ENCODE data around the gene BRAF. TPM values are rescaled to one million over a fixed set of nuclear protein-coding genes. Genes with fewer than 3 reads are reported as not detected.

BRAF gene
- total RNA-seq, 4 donors from 2014 or later: 37.1 to 56.9 (median 45.3) TPM

- TF ChIP-seq, protein P1, sequence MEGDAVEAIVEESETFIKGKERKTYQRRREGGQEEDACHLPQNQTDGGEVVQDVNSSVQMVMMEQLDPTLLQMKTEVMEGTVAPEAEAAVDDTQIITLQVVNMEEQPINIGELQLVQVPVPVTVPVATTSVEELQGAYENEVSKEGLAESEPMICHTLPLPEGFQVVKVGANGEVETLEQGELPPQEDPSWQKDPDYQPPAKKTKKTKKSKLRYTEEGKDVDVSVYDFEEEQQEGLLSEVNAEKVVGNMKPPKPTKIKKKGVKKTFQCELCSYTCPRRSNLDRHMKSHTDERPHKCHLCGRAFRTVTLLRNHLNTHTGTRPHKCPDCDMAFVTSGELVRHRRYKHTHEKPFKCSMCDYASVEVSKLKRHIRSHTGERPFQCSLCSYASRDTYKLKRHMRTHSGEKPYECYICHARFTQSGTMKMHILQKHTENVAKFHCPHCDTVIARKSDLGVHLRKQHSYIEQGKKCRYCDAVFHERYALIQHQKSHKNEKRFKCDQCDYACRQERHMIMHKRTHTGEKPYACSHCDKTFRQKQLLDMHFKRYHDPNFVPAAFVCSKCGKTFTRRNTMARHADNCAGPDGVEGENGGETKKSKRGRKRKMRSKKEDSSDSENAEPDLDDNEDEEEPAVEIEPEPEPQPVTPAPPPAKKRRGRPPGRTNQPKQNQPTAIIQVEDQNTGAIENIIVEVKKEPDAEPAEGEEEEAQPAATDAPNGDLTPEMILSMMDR (IDR thresholded peaks at IDR 0.05; ENCODE audit: low read depth): no peak
Measured at GRCh38 chr7:140898786-140899536, 25.8 kb downstream of the BRAF start.

DNA sequence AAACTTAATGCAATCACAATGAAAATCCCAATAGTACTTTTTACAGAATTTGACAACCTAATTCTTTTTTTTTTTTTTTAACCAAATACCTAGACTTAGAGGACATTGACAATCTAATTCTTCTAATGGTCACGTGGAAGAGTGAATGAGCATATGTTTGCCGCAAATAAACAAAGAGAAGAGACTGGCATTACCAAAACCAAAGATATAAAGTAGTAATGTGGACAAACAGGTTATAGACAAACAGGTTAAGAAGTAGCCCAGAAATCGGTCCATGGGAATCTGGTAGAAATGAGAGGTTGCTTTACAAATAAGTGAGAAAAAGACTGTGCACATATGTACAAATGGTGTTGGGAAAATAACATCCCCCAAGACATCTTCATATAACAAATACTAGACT is 27.7 kb downstream of the BRAF start:
- TF ChIP-seq, protein P1 (IDR thresholded peaks at IDR 0.05; ENCODE audit: low read depth): no peak

DNA sequence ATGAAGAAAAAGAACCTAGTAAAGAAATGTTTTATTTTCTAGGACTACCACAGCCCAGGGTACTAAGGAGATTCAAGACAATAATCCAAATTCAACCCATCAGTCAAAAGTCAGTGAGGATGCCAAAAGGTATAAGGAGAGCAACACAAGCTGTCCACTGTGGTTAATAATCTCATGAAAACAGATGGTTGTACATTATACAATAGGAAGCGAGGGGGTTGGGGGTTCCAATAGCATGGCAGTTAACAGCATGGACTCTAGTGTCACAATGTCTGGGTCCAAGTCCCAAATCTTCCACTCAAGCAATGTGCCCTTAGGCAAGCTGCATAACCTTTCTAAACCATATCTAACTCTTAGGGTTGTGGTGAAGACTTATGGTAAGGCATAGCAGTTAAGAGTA is 35.1 kb downstream of the BRAF start:
- TF ChIP-seq, protein P1 (IDR thresholded peaks at IDR 0.05; ENCODE audit: low read depth): no peak

DNA sequence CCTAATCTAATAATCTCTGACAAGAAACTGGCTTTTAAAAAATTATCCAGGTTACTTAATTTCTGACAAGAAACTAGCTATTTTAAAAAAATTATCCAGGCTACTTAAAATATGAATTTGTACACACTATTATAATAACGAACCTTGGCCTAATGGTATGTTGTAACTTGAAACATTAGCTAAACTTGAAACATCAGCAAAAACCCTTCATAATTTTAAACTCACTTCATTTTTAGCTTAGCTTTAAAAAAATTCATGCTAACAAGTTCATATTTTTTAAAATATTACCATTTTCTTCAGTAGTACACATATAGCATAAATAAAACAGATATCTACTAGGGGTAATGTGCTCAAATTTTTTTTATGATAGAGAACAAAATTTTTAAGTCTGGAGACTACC is 35.6 kb downstream of the BRAF start:
- TF ChIP-seq, protein P1 (IDR thresholded peaks at IDR 0.05; ENCODE audit: low read depth): no peak

DNA sequence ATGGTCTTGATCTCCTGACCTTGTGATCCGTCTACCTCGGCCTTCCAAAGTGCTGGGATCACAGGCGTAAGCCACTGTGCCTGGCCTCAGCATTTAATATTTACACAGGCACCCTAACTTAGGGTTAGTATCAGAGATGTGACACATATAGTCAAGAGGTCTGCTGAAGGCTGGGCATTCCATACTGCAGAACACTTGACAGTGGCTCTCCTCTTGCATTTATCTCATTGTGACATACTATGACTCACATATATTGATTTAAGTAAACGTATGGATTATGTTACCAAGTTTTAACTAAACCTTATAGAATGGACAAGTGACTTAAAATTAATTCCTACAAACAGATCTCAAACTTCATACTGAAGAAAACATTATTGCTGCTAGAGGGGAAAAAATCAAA is 36.6 kb downstream of the BRAF start:
- TF ChIP-seq, protein P1 (IDR thresholded peaks at IDR 0.05; ENCODE audit: low read depth): no peak

GRCh38 chr7:140885735-140886334 is 38.9 kb downstream of the BRAF start:
- TF ChIP-seq, protein P1 (IDR thresholded peaks at IDR 0.05; ENCODE audit: low read depth): no peak

- TF ChIP-seq, protein P1 (IDR thresholded peaks at IDR 0.05; ENCODE audit: low read depth): no peak
Measured at GRCh38 chr7:140883378-140883777, 41.4 kb downstream of the BRAF start.
